CD14-positive monocyte (primary cell): ENCODE data around the gene RBFOX1. TPM values are rescaled to one million over a fixed set of nuclear protein-coding genes. Genes with fewer than 3 reads are reported as not detected.

Experiments used
- DNase-seq, 3 donors: peaks; one replicate each; pipeline ENCODE4 v3.0.0-alpha.2; 2011 to 2022
- H2AFZ ChIP-seq: 2 replicates; pipeline ENCODE4 v1.6.0; 2012; ENCODE audit warnings: mild to moderate bottlenecking, low read depth, low read length, inconsistent platforms; ENCODE audit not compliant: insufficient read depth, poor library complexity, severe bottlenecking
- H3K27ac ChIP-seq, 2 donors: 1 replicate in 1 of 2; 2 replicates in 1 of 2; pipeline ENCODE4 v1.5.1; 2012 to 2013; ENCODE audit warnings: low read length in 2 of 2, control low read depth in 1 of 2, inconsistent platforms in 1 of 2, low read depth in 1 of 2, mild to moderate bottlenecking in 1 of 2
- H3K27me3 ChIP-seq, 2 donors: one replicate each; pipeline versions ENCODE4 v1.6.0 to v1.6.1; 2011 to 2013; ENCODE audit warnings: low read length in 2 of 2; ENCODE audit not compliant: control insufficient read depth in 2 of 2, insufficient read depth in 2 of 2
- H3K36me3 ChIP-seq, 2 donors: replicated peaks in 1 of 2; 1 replicate in 1 of 2; 2 replicates in 1 of 2; pipeline versions ENCODE4 v1.5.1 to v1.6.1; 2012 to 2013; ENCODE audit warnings: low read length in 2 of 2, control low read depth in 1 of 2, inconsistent platforms in 1 of 2, mild to moderate bottlenecking in 1 of 2; ENCODE audit not compliant: insufficient read depth in 2 of 2, control insufficient read depth in 1 of 2
- H3K4me1 ChIP-seq, 2 donors: 1 replicate in 1 of 2; 2 replicates in 1 of 2; pipeline versions ENCODE4 v1.5.1 to v1.6.1; 2012 to 2013; ENCODE audit warnings: low read length in 2 of 2, control low read depth in 1 of 2, inconsistent platforms in 1 of 2, mild to moderate bottlenecking in 1 of 2, moderate library complexity in 1 of 2; ENCODE audit not compliant: insufficient read depth in 2 of 2, control insufficient read depth in 1 of 2
- H3K4me2 ChIP-seq: replicated peaks from 2 replicates; pipeline ENCODE3; 2012; ENCODE audit warnings: low read length, moderate library complexity, mild to moderate bottlenecking; ENCODE audit not compliant: poor library complexity, severe bottlenecking; ENCODE audit errors: extremely low read depth
- H3K4me3 ChIP-seq, 3 experiments: fragments of 200-600 bp in 1 of 3; sonication (generic) in 1 of 3; replicated peaks in 1 of 3; 1 replicate in 2 of 3; 2 replicates in 1 of 3; pipeline ENCODE4 v1.5.1; 2011 to 2013; ENCODE audit warnings: low read length in 3 of 3, mild to moderate bottlenecking in 3 of 3, control low read depth in 2 of 3, low read depth in 2 of 3, inconsistent platforms in 1 of 3, moderate library complexity in 1 of 3
- H3K79me2 ChIP-seq: 2 replicates; pipeline ENCODE4 v1.6.0; 2012; ENCODE audit warnings: mild to moderate bottlenecking, control low read depth, inconsistent platforms, low read length, moderate library complexity; ENCODE audit not compliant: insufficient read depth
- H3K9ac ChIP-seq: 2 replicates; pipeline ENCODE4 v1.6.0; 2017; ENCODE audit warnings: low read length, mild to moderate bottlenecking; ENCODE audit not compliant: insufficient read depth, poor library complexity, severe bottlenecking
- H3K9me3 ChIP-seq, 2 donors: replicated peaks in 1 of 2; 1 replicate in 1 of 2; 2 replicates in 1 of 2; pipeline versions ENCODE4 v1.5.1 to v1.6.1; 2012 to 2013; ENCODE audit warnings: low read length in 2 of 2, control low read depth in 1 of 2; ENCODE audit not compliant: control insufficient read depth in 1 of 2, insufficient read depth in 1 of 2
- H4K20me1 ChIP-seq: 2 replicates; pipeline ENCODE4 v1.6.0; 2012; ENCODE audit warnings: mild to moderate bottlenecking, low read length, control low read depth, moderate library complexity; ENCODE audit not compliant: insufficient read depth
- H3K27ac Mint-ChIP-seq, 7 donors: one replicate each; pipeline ENCODE4 v1.8.0; 2020; ENCODE audit warnings: mild to moderate bottlenecking in 7 of 7, mixed read lengths in 7 of 7, moderate library complexity in 6 of 7, inconsistent platforms in 2 of 7
- H3K27me3 Mint-ChIP-seq, 3 donors: one replicate each; pipeline ENCODE4 v1.8.0; 2021 to 2022; ENCODE audit warnings: low read depth in 3 of 3, mild to moderate bottlenecking in 3 of 3, mixed read lengths in 3 of 3, moderate library complexity in 3 of 3, inconsistent platforms in 1 of 3
- H3K36me3 Mint-ChIP-seq, 2 donors: one replicate each; pipeline ENCODE4 v1.8.0; 2020; ENCODE audit warnings: mixed read lengths in 2 of 2, inconsistent platforms in 1 of 2, mild to moderate bottlenecking in 1 of 2
- H3K4me1 Mint-ChIP-seq: one replicate; pipeline ENCODE4 v1.8.0; 2020; ENCODE audit warnings: mild to moderate bottlenecking, mixed read lengths
- H3K4me3 Mint-ChIP-seq, 2 donors: one replicate each; pipeline ENCODE4 v1.8.0; 2020; ENCODE audit warnings: mild to moderate bottlenecking in 2 of 2, mixed read lengths in 2 of 2, moderate library complexity in 1 of 2
- H3K9me3 Mint-ChIP-seq, 7 donors: one replicate each; pipeline ENCODE4 v1.8.0; 2020 to 2022; ENCODE audit warnings: mixed read lengths in 7 of 7, mild to moderate bottlenecking in 6 of 7, moderate library complexity in 6 of 7, inconsistent platforms in 2 of 7
- CTCF ChIP-seq: fragments of 200-600 bp; IDR thresholded peaks from one replicate; pipeline ENCODE4 v1.8.0; 2022; ENCODE audit warnings: antibody characterized with exemption, mild to moderate bottlenecking
- WGBS: methylation state at CpG from one replicate; pipeline ENCODE4 v1.1.5; 2013; ENCODE audit warnings: missing lambda C conversion rate; ENCODE audit not compliant: insufficient coverage; 5-methylcytosine and 5-hydroxymethylcytosine counted together
- intact Hi-C, 2 donors: fragments of 100-400 bp; cut with micrococcal nuclease; formaldehyde crosslinking; loops; one replicate each; pipeline versions ENCODE4 v1.15.0 to v1.15.1; 2023
- polyA plus RNA-seq, 3 donors: library from polyadenylated mRNA; depleted of rRNA in 1 of 3; unstranded in 2 of 3; stranded (reverse) in 1 of 3; fragments of 300-500 nt in 2 of 3; fragments of >200 nt in 1 of 3; fragmentation: Illumina TruSeq in 2 of 3; gene quantifications; 1 replicate in 2 of 3; 2 replicates in 1 of 3; pipeline ENCODE4 v1.2.3, GENCODE V29; 2012 to 2021

Gene RBFOX1
- polyA plus RNA-seq, 3 donors: not detected

- 100% methylated on average over 2 of the region's 3 CpGs for WGBS
- Histone ChIP-seq H3K9ac (no peak overlapping the region), H3K9me3 (peaks cover 0 to 3% of the 10 kb centered on the region in 2 donors), H3K79me2 (no peaks in the 10 kb centered on the region), H3K4me3 (no peak overlapping the region), H3K4me1 (no peaks in the 10 kb centered on the region), H4K20me1 (no peaks in the 10 kb centered on the region), H3K4me2 (no peak overlapping the region), H2AFZ (no peak overlapping the region), H3K27ac (no peak overlapping the region), H3K27me3 (no peaks in the 10 kb centered on the region), H3K36me3 (no peaks in the 10 kb centered on the region)
- H3K4me1 Mint-ChIP-seq: no peaks in the 10 kb centered on the region
- no peak overlapping the region for H3K4me3 Mint-ChIP-seq
- no peaks in the 10 kb centered on the region for H3K36me3 Mint-ChIP-seq
- DNase-seq: no peak
- H3K27me3 Mint-ChIP-seq: peaks cover 0 to 1% (median 0%) of the 10 kb centered on the region in 3 donors
- intact Hi-C loops: no loop called here
- peaks cover 2 to 24% (median 6%) of the 10 kb centered on the region in 7 donors for H3K9me3 Mint-ChIP-seq
- no peak for TF ChIP-seq CTCF
- no peak overlapping the region for H3K27ac Mint-ChIP-seq
These were observed 116.7 kb downstream of the RBFOX1 start for GRCh38 chr16:7449306-7449705.

- Mint-ChIP-seq H3K27ac (no peak overlapping the region), H3K36me3 (no peaks in the 10 kb centered on the region), H3K9me3 (peaks cover 2 to 24% (median 6%) of the 10 kb centered on the region in 7 donors), H3K27me3 (peaks cover 0 to 1% (median 0%) of the 10 kb centered on the region in 3 donors), H3K4me1 (no peaks in the 10 kb centered on the region), H3K4me3 (no peak overlapping the region)
- intact Hi-C loops: no loop called here
- no peaks in the 10 kb centered on the region for H3K27me3 ChIP-seq
- 91% methylated on average over 3 of the region's 7 CpGs for WGBS
- H3K4me1 ChIP-seq: no peaks in the 10 kb centered on the region
- no peak overlapping the region for H3K9ac ChIP-seq
- no peaks in the 10 kb centered on the region for H3K36me3 ChIP-seq
- H2AFZ ChIP-seq: no peak overlapping the region
- peaks cover 0 to 3% of the 10 kb centered on the region in 2 donors for H3K9me3 ChIP-seq
- no peak overlapping the region for H3K27ac ChIP-seq
- H3K4me3 ChIP-seq: no peak overlapping the region
- no peak overlapping the region for H3K4me2 ChIP-seq
- TF ChIP-seq CTCF: no peak
- H4K20me1 ChIP-seq: no peaks in the 10 kb centered on the region
- no peaks in the 10 kb centered on the region for H3K79me2 ChIP-seq
- no peak for DNase-seq
These were observed 117.2 kb downstream of the RBFOX1 start for GRCh38 chr16:7449808-7450207.
